Endothelial cell of umbilical vein (primary cell): Measurements from ENCODE around the gene SLC9A1. TPM values are rescaled to one million over a fixed set of nuclear protein-coding genes. Genes with fewer than 3 reads are reported as not detected.

Experiments
- BruUV-seq: library from RNA; stranded (reverse); fragments of 400-500 nt; replicated peaks from 2 replicates; lab custom pipeline; 2021; lab: Mats Ljungman, UMichigan
- CTCF ChIA-PET: fragments of 300-600, 350-600 bp; sonication (Branson Sonifier 250); formaldehyde crosslinking; loops from one replicate; lab custom pipeline; 2021; ENCODE audit warnings: antibody characterized with exemption, inconsistent platforms; lab: Charles Lee
- POLR2A ChIA-PET: fragments of 300-600, 350-600 bp; sonication (Branson Sonifier 250); formaldehyde crosslinking; loops from one replicate; lab custom pipeline; 2021; ENCODE audit warnings: antibody characterized with exemption, inconsistent platforms; lab: Charles Lee
- DNase-seq: peaks from one replicate; pipeline ENCODE4 v3.0.0-alpha.2; 2011; ENCODE audit warnings: low read depth, low spot score
- FAIRE-seq: peaks from 2 replicates; lab custom pipeline; 2011; peaks lifted over from hg19 to GRCh38; lab: Jason Lieb, UNC
- H2AFZ ChIP-seq: 2 replicates; pipeline ENCODE4 v1.6.0; 2012; ENCODE audit warnings: low read depth, low read length, control low read depth, inconsistent platforms
- H3K27ac ChIP-seq: 2 replicates; pipeline ENCODE4 v1.5.1; 2011; ENCODE audit warnings: low read depth, mild to moderate bottlenecking, control low read depth, low read length, moderate library complexity; ENCODE audit not compliant: insufficient read depth
- H3K27me3 ChIP-seq, 2 experiments: 2 replicates each; pipeline versions ENCODE4 v1.6.0 to v1.6.1; 2011; ENCODE audit warnings: low read length in 2 of 2, mixed read lengths in 1 of 2; ENCODE audit not compliant: control insufficient read depth in 2 of 2, insufficient read depth in 2 of 2
- H3K36me3 ChIP-seq, 2 experiments: 2 replicates in 1 of 2; 3 replicates in 1 of 2; pipeline ENCODE4 v1.5.1; 2011; ENCODE audit warnings: low read length in 2 of 2, mild to moderate bottlenecking in 1 of 2, moderate library complexity in 1 of 2; ENCODE audit not compliant: control insufficient read depth in 2 of 2, insufficient read depth in 2 of 2; ENCODE audit errors: extremely low read depth in 1 of 2
- H3K4me1 ChIP-seq: 3 replicates; pipeline ENCODE4 v1.5.1; 2011; ENCODE audit warnings: mild to moderate bottlenecking, low read length; ENCODE audit not compliant: control insufficient read depth, insufficient read depth; ENCODE audit errors: extremely low read depth
- H3K4me2 ChIP-seq: 2 replicates; pipeline ENCODE4 v1.6.1; 2011; ENCODE audit warnings: low read length, control low read depth, mixed read lengths; ENCODE audit not compliant: insufficient read depth
- H3K4me3 ChIP-seq, 3 experiments: fragments of 200-600 bp in 1 of 3; sonication (generic), shearing (Covaris generic) in 1 of 3; replicated peaks in 1 of 3; 2 replicates each; pipeline ENCODE4 v1.5.1; 2011 to 2016; ENCODE audit warnings: control low read depth in 3 of 3, low read length in 3 of 3, mild to moderate bottlenecking in 2 of 3, inconsistent platforms in 1 of 3, low read depth in 1 of 3, moderate library complexity in 1 of 3; ENCODE audit not compliant: insufficient read depth in 1 of 3
- H3K79me2 ChIP-seq: 2 replicates; pipeline ENCODE4 v1.6.0; 2012; ENCODE audit warnings: low read length, inconsistent platforms; ENCODE audit not compliant: control insufficient read depth, insufficient read depth
- H3K9ac ChIP-seq: replicated peaks from 2 replicates; pipeline ENCODE3; 2011; ENCODE audit warnings: low read length, control low read depth; ENCODE audit not compliant: insufficient read depth; ENCODE audit errors: extremely low read depth
- H3K9me1 ChIP-seq: replicated peaks from 3 replicates; pipeline ENCODE4 v1.6.0; 2011; ENCODE audit warnings: mild to moderate bottlenecking, low read length; ENCODE audit not compliant: control insufficient read depth, insufficient read depth; ENCODE audit errors: extremely low read depth
- H3K9me3 ChIP-seq: replicated peaks from 2 replicates; pipeline ENCODE4 v1.5.1; 2012; ENCODE audit warnings: low read length, inconsistent platforms; ENCODE audit not compliant: control insufficient read depth, insufficient read depth
- H4K20me1 ChIP-seq: replicated peaks from 2 replicates; pipeline ENCODE3; 2011; ENCODE audit warnings: mild to moderate bottlenecking, low read length; ENCODE audit not compliant: control insufficient read depth, insufficient read depth; ENCODE audit errors: extremely low read depth
- EZH2 ChIP-seq: IDR thresholded peaks from 2 replicates; pipeline ENCODE4 v1.6.1; 2012; ENCODE audit warnings: borderline replicate concordance, low read depth, mild to moderate bottlenecking, moderate library complexity, low read length, inconsistent platforms; ENCODE audit not compliant: severe bottlenecking
- FOS ChIP-seq: IDR thresholded peaks from 2 replicates; pipeline ENCODE4 v1.6.1; 2011; ENCODE audit warnings: mild to moderate bottlenecking, low read length, moderate library complexity, borderline replicate concordance; ENCODE audit not compliant: insufficient read depth
- GATA2 ChIP-seq: IDR thresholded peaks from 2 replicates; pipeline ENCODE4 v1.7.0; 2011; ENCODE audit warnings: low read depth, mild to moderate bottlenecking, moderate library complexity, mixed read lengths, low read length; ENCODE audit not compliant: insufficient read length, insufficient read depth
- JUN ChIP-seq: IDR thresholded peaks from 2 replicates; pipeline ENCODE4 v1.6.1; 2011; ENCODE audit warnings: borderline replicate concordance, low read depth; ENCODE audit not compliant: insufficient read length, insufficient read depth
- MYC ChIP-seq: IDR thresholded peaks from one replicate; pipeline ENCODE4 v1.6.1; 2011; ENCODE audit warnings: mild to moderate bottlenecking, low read depth, low read length
- POLR2A ChIP-seq: IDR thresholded peaks from 2 replicates; pipeline ENCODE4 v1.6.1; 2012; ENCODE audit warnings: low read depth, mild to moderate bottlenecking, control low read depth, low read length
- POLR2AphosphoS5 ChIP-seq: IDR thresholded peaks from 2 replicates; pipeline ENCODE4 v1.6.1; 2012; ENCODE audit warnings: low read depth, mild to moderate bottlenecking, control low read depth, low read length, moderate library complexity; ENCODE audit not compliant: insufficient read depth
- dilution Hi-C: fragments of 300-500 bp; cut with MboI; formaldehyde crosslinking; loops from one replicate; pipeline ENCODE4 v1.15.0; 2019; ENCODE audit warnings: low sequenced_read_pairs; ENCODE audit not compliant: extremely low pct_ligation_motif_present
- intact Hi-C: fragments of 100-400 bp; cut with micrococcal nuclease; formaldehyde crosslinking; loops from one replicate; pipeline ENCODE4 v1.10.0; 2022
- polyA plus RNA-seq, 4 experiments: library from polyadenylated mRNA; depleted of rRNA in 3 of 4; stranded (reverse) in 3 of 4; unstranded in 1 of 4; fragments of >200 nt; gene quantifications; 2 replicates each; pipeline versions ENCODE4 v1.2.1 to v1.2.3, GENCODE V29; 2011 to 2012; ENCODE audit warnings: missing spikeins in 1 of 4
- total RNA-seq: library from RNA; stranded (reverse); gene quantifications from 2 replicates; pipeline ENCODE4 v1.2.3, GENCODE V29; 2021
- TF ChIP-seq, protein P1 (sequence below), 2 donors: IDR thresholded peaks; 1 replicate in 1 of 2; 2 replicates in 1 of 2; pipeline ENCODE4 v1.5.1; 2011; ENCODE audit warnings: low read length in 2 of 2, mild to moderate bottlenecking in 2 of 2, moderate library complexity in 2 of 2, control low read depth in 1 of 2, inconsistent platforms in 1 of 2, low read depth in 1 of 2; ENCODE audit not compliant: insufficient read depth in 1 of 2; ENCODE audit errors: extremely low read depth in 1 of 2
- TF ChIP-seq, protein P2 (sequence below): IDR thresholded peaks from 2 replicates; pipeline ENCODE4 v1.6.1; 2011; ENCODE audit not compliant: insufficient read depth, insufficient read length

SLC9A1 gene
- total and polyA plus RNA-seq, 2 donors (not counting 3 experiments of a cell fraction or from before 2014, with no cell fraction given), result 22.8 to 59.2 TPM

DNA sequence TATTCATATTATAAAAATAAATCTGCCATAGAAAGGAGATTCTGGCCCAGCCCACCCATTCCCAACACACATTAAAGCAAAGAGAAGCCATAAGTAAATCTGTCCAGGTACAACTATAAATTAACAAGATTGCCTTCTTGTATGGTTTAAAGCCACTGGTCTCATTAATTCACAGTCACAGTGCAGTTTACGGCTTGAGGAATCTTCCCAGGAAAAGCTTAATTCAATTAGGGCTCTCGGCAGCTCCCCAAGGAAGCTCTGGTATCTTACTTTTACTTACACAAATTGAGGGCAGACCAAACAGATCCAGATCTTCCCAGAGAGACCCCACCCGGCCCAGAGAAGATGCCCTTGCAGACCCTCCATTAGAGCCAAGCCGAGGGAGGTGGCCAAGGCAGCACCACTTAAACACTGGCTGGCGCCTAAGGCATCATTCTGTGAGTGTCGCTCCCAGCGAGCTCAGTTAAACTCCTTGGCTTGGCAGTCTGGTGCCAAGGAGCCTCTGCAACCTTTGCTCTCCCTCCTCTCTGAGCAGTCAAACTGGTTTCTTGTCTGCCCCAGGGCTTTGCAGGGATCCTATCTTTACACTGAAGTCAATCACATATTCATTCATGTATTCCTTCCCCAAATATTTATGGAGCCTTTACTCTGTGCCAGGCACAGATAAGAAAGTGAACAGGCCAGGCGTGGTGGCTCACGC lies 10.7 kb downstream of the SLC9A1 start:
- H4K20me1 ChIP-seq, result peaks cover 3% of the 10 kb centered on the region
- no peaks in the 10 kb centered on the region for H3K27me3 ChIP-seq
- H2AFZ ChIP-seq, result no peak overlapping the region
- H3K4me1 ChIP-seq, result no peaks in the 10 kb centered on the region
- H3K4me2 ChIP-seq, result no peak overlapping the region
- no peak overlapping the region for H3K27ac ChIP-seq
- dilution Hi-C loops, result no loop called here
- ChIA-PET POLR2A (interaction anchor here (5.2 kb wide), 1 partner anchor 10 kb away, joined by 40 read pairs; the partner anchor contains the start of gene SLC9A1), CTCF (interaction anchor here (1.0 to 2.9 kb wide), 6 partner anchors 10 to 153 kb away, joined by 3 to 16 read pairs (median 3); no protein-coding TSS in a partner anchor)
- BruUV-seq, result no TSS peak
- FAIRE-seq, result no peak
- intact Hi-C loops, result no loop called here
- no peak for DNase-seq
- no peaks in the 10 kb centered on the region for H3K9me1 ChIP-seq
- no peaks in the 10 kb centered on the region for H3K36me3 ChIP-seq
- H3K4me3 ChIP-seq, result no peak overlapping the region
- no peaks in the 10 kb centered on the region for H3K9me3 ChIP-seq
- TF ChIP-seq POLR2AphosphoS5 (no peak), FOS (no peak), MYC (no peak), POLR2A (no peak), EZH2 (no peak), JUN (no peak), GATA2 (no peak)
- TF ChIP-seq, protein P1, sequence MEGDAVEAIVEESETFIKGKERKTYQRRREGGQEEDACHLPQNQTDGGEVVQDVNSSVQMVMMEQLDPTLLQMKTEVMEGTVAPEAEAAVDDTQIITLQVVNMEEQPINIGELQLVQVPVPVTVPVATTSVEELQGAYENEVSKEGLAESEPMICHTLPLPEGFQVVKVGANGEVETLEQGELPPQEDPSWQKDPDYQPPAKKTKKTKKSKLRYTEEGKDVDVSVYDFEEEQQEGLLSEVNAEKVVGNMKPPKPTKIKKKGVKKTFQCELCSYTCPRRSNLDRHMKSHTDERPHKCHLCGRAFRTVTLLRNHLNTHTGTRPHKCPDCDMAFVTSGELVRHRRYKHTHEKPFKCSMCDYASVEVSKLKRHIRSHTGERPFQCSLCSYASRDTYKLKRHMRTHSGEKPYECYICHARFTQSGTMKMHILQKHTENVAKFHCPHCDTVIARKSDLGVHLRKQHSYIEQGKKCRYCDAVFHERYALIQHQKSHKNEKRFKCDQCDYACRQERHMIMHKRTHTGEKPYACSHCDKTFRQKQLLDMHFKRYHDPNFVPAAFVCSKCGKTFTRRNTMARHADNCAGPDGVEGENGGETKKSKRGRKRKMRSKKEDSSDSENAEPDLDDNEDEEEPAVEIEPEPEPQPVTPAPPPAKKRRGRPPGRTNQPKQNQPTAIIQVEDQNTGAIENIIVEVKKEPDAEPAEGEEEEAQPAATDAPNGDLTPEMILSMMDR (IDR thresholded peaks at IDR 0.05; ENCODE audit: extremely low read depth in 1 of 2, insufficient read depth in 1 of 2, low read depth in 1 of 2, low read length in 2 of 2), result no peak
- TF ChIP-seq, protein P2, sequence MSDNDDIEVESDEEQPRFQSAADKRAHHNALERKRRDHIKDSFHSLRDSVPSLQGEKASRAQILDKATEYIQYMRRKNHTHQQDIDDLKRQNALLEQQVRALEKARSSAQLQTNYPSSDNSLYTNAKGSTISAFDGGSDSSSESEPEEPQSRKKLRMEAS, result no peak
- peaks cover 76% of the 10 kb centered on the region for H3K79me2 ChIP-seq
- H3K9ac ChIP-seq, result no peak overlapping the region
